ENCODE data around the gene PXMP4.

- no peak for TF ChIP-seq CTCF (IDR thresholded peaks at IDR 0.05; ENCODE audit: low read depth, low read length)
- no peak for TF ChIP-seq EZH2phosphoT487 (IDR thresholded peaks at IDR 0.05; ENCODE audit: low read depth)
These were observed 45.5 kb upstream of the PXMP4 start for GRCh38 chr20:33765592-33765991.

Data from OCI-LY3 (cell line).